Memory B cell (primary cell): ENCODE data around the gene PRKACA.
"Not testable (repeated sequence)": the region's sequence is repeated elsewhere in the genome, so short reads cannot be mapped to it uniquely, and the experiment has no call there.

Source experiments
- ATAC-seq: fragments of 150-1000 bp; cut with Tn5 transposase; 2 replicates; pipeline ENCODE4 v1.10.0; 2021; ENCODE audit warnings: low read depth, mild to moderate bottlenecking, moderate library complexity
- DNase-seq, 2 donors: peaks; one replicate each; pipeline ENCODE4 v3.0.0; 2022; ENCODE audit warnings: low spot score in 2 of 2
- H3K27ac Mint-ChIP-seq: one replicate; pipeline ENCODE4 v1.8.0; 2022; ENCODE audit warnings: mild to moderate bottlenecking, moderate library complexity, mixed read lengths
- H3K27me3 Mint-ChIP-seq: one replicate; pipeline ENCODE4 v1.8.0; 2022; ENCODE audit warnings: mixed read lengths
- H3K36me3 Mint-ChIP-seq: one replicate; pipeline ENCODE4 v1.8.0; 2022; ENCODE audit warnings: mild to moderate bottlenecking, mixed read lengths
- H3K4me1 Mint-ChIP-seq: one replicate; pipeline ENCODE4 v1.8.0; 2022; ENCODE audit warnings: mixed read lengths
- H3K4me3 Mint-ChIP-seq: one replicate; pipeline ENCODE4 v1.8.0; 2022; ENCODE audit warnings: mild to moderate bottlenecking, moderate library complexity, mixed read lengths
- H3K9me3 Mint-ChIP-seq: one replicate; pipeline ENCODE4 v1.8.0; 2022; ENCODE audit warnings: mixed read lengths

Gene PRKACA

GRCh38 chr19:14155371-14155770 lies 37.8 kb upstream of the PRKACA start:
- Mint-ChIP-seq H3K27me3 (peaks cover 2% of the 10 kb centered on the region), H3K4me3 (no peak overlapping the region), H3K36me3 (peaks cover 5% of the 10 kb centered on the region), H3K27ac (no peak overlapping the region), H3K4me1 (no peaks in the 10 kb centered on the region), H3K9me3 (no peaks in the 10 kb centered on the region)
- no peak for ATAC-seq
- no peak for DNase-seq

DNA sequence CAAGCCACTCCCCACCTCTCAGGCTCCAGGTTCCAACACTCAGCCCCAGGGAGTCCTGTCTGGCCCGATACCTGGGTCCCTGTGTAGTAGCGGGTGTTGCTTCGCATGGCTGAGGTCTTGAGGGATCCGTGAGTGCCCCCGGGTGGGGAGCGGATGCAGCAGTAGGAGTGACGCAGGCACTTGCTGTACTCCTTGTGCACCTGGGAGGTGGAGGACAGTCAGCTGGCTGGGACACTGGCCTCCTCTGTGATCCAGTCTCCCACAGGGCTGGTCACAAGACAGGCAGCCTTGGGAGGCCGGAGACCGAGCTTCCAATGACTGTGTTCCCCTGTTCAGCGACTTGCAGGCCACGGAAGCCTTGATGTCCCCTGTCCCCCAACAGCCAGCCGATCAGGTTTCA lies 35.2 kb upstream of the PRKACA start:
- ATAC-seq (no peak), DNase-seq (no peak)
- Mint-ChIP-seq H3K27me3 (no peaks in the 10 kb centered on the region), H3K4me3 (no peak overlapping the region), H3K4me1 (peaks cover 12% of the 10 kb centered on the region), H3K27ac (no peak overlapping the region), H3K9me3 (no peaks in the 10 kb centered on the region), H3K36me3 (peaks cover 5% of the 10 kb centered on the region)

DNA sequence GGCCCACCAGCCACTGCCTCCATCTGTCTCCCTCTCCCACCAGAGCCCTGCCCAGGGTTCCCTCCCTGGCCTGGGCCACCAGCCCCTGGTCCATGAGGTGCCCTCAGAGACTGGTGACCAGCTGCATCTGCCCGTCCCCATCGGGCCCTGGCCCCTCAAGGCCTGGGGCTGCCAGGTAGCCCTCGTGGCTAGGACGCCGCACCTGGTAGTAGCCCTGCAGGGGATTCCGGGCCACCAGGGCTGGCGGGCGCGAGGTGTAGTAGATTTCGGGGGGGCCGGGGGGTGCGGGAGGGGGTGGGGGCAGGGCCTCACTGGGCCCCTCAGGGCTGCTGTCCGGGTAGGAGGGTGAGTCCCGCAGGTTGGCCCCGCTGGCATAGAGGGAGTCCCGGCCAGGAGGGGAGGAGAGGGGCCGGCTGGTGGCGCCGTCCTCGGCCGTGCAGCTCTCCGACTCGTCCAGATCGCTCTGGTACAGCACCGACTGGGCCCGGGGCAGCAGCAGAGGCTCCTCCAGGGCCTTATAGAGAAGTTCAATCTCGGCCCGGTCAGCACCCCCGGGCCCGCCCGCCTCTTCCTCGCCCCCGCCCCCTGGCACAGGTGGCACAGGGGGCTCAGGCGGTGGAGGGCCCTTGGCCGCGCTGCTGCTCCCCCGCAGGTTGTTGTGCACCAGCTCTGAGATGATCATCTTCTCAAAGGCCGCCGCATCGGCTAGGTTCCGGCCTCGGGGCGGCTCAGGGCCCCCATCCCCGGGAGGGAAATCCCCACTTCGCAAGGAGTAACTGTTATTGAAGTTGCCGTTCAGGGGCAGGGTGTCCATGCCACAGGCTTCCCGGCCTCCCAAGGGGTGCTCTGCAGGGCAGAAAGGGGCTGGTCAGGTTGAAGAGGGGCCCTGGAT lies 33.5 kb upstream of the PRKACA start:
- ATAC-seq (no peak), DNase-seq (no peak)
- Mint-ChIP-seq H3K27ac (no peak overlapping the region), H3K9me3 (no peaks in the 10 kb centered on the region), H3K4me3 (no peak overlapping the region), H3K27me3 (no peaks in the 10 kb centered on the region), H3K36me3 (peaks cover 5% of the 10 kb centered on the region), H3K4me1 (peaks cover 13% of the 10 kb centered on the region)

DNA sequence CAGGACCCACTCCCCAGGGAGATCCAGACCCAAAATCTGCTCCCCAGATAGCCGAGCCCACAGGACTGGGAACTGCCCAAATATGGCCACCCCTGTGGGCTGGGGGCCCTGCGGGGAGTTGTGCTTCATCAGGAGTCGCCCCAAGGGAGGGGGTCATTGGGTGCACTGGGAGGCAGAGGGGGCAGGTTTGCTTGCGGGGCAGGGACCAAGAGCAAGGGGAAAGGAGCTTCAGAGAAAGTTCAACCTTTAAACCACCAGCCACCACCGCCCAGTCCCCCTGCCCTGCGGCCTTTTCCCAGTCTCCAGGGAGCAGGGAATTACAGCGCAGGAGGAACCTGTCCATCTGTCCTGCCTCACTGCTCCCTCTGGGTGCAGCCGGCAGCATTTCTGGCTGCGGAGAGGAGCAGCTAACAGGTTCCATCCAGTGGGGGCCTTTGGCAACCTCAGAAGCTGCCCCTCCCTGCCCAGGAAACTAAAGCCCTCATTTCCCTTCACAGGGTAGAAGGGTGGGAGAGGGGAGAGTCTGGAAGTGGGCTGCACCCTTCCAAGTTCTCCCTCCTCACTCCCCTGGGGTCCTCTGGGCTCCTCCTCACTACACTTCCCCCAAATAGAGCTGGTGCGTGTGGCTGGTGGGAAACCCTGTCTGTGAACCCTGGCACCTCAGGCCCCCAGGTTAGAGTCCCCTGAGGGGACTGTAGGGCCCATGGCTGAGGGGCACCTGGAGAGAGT lies 32.6 kb upstream of the PRKACA start:
- Mint-ChIP-seq H3K9me3 (no peaks in the 10 kb centered on the region), H3K36me3 (peaks cover 3% of the 10 kb centered on the region), H3K4me1 (peaks cover 16% of the 10 kb centered on the region), H3K4me3 (no peak overlapping the region), H3K27me3 (no peaks in the 10 kb centered on the region), H3K27ac (no peak overlapping the region)
- no peak for DNase-seq
- ATAC-seq = no peak

DNA sequence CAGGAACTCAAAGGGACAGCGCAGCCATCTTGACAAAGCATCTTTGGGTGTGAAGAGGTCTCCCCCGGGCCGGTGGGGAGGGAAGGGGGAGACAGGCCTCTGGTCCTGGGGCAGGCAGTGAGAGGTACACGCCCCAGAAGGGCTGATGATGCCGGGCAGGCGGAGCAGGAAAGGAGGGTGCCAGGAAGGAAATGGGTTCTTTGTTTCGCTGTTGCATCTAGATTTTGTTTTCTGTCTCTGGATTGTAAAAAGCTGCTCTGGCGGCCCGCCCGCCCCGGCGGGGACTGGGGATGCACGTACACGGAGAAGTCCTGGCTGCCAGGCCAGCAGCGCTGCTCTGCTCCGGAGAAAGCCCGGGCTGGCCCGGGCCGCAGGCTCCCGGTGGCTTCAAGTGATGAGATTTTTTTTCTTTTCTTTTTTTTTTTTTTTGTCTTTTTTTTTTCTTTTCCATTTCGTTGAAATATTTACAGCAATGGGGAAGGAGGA lies 32.0 kb upstream of the PRKACA start:
- DNase-seq (no peak), ATAC-seq (peak; percentile 56)
- Mint-ChIP-seq H3K9me3 (no peaks in the 10 kb centered on the region), H3K4me1 (peaks cover 16% of the 10 kb centered on the region), H3K4me3 (peak overlapping the region; percentile 74), H3K36me3 (peaks cover 3% of the 10 kb centered on the region), H3K27me3 (no peaks in the 10 kb centered on the region), H3K27ac (peak overlapping the region; percentile 54)

GRCh38 chr19:14148751-14149410 lies 31.3 kb upstream of the PRKACA start:
- Mint-ChIP-seq H3K4me1 (peaks cover 16% of the 10 kb centered on the region), H3K27ac (peak overlapping the region; percentile 54), H3K36me3 (peaks cover 3% of the 10 kb centered on the region), H3K27me3 (no peaks in the 10 kb centered on the region), H3K4me3 (peak overlapping the region; percentile 74), H3K9me3 (no peaks in the 10 kb centered on the region)
- DNase-seq = no peak
- ATAC-seq = no peak

- Mint-ChIP-seq H3K27me3 (no peaks in the 10 kb centered on the region), H3K4me3 (no peak overlapping the region), H3K9me3 (no peaks in the 10 kb centered on the region), H3K36me3 (peaks cover 1% of the 10 kb centered on the region), H3K27ac (no peak overlapping the region), H3K4me1 (peaks cover 16% of the 10 kb centered on the region)
- ATAC-seq = peak; percentile 65
- DNase-seq = no peak
Measured at GRCh38 chr19:14147797-14148605, 30.4 kb upstream of the PRKACA start.

DNA sequence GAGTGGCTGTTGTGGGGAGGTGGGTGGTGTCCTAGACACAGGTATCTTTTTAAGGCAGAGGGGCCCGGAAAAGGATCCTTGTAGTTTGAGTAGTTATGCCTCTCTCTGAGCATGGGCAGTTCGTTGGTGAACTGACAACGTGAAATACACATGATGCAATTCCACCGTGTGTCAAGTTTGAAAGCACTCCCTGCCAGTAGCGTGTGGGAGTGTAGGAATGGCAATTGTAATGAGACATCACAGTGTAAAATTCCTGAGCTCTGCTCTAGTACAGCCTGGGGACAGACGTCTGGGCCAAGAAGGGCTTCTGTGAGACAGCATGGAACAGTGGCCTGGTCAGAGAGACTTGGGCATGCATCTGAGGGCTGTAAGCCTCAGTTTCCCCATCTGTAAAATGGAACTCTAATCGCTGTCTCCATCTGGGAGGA lies 29.2 kb upstream of the PRKACA start:
- H3K4me1 Mint-ChIP-seq = peaks cover 19% of the 10 kb centered on the region
- no peak overlapping the region for H3K27ac Mint-ChIP-seq
- no peaks in the 10 kb centered on the region for H3K27me3 Mint-ChIP-seq
- no peaks in the 10 kb centered on the region for H3K9me3 Mint-ChIP-seq
- ATAC-seq (no peak), DNase-seq (no peak)
- H3K36me3 Mint-ChIP-seq = no peaks in the 10 kb centered on the region
- no peak overlapping the region for H3K4me3 Mint-ChIP-seq

- not testable (repeated sequence) for H3K4me3 Mint-ChIP-seq, H3K36me3 Mint-ChIP-seq, ATAC-seq, H3K27ac Mint-ChIP-seq, H3K27me3 Mint-ChIP-seq, DNase-seq, H3K9me3 Mint-ChIP-seq
- H3K4me1 Mint-ChIP-seq = peaks cover 19% of the 10 kb centered on the region
Measured at GRCh38 chr19:14146169-14146568, 28.6 kb upstream of the PRKACA start.

- Mint-ChIP-seq H3K4me3 (no peak overlapping the region), H3K4me1 (peaks cover 19% of the 10 kb centered on the region)
- ATAC-seq = no peak
Measured at GRCh38 chr19:14145381-14145780, 27.8 kb upstream of the PRKACA start.

DNA sequence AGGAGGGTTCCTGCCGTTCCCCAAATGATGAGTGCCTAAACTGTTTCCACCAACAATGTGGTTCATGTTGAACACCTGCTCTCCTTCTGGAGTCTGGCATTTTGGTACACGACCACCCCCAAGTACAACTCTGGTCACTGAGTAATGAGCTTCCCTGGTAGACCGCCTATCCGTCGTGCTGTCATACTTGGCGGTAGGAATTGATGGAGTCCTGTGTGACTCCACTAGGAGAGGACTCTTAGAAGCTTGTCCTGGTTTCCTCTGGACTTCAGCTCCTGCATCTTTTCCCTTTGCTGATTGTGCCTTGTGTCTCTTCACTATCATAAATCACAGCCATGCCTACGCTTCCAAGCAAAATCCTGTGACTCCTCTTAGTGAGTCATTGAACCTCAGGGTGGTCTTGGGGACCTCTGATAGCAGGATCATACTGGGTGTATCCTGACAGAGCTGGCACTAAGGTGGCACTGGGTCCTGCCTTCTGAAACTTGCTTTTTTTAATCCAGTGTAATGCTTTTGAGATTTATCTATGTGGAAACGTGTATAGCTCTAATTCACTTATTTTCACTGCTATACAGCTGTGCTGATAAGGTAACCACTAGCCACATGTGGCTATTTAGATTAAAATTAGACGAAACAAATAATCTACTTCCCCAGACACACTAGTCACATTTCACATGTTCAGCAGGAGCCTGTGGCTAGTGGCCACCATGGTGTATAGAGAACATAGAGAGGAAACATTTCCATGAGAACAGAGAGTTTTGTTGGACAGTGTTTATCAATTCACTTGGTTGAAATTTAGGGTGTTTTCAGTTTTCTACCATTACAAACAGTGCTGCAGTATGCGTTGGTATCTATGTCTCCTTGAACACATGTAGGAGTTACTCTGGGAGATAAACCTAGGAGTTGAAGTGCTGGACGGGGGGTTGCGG lies 25.0 kb upstream of the PRKACA start:
- Mint-ChIP-seq H3K36me3 (peaks cover 8% of the 10 kb centered on the region), H3K9me3 (no peaks in the 10 kb centered on the region), H3K27me3 (no peaks in the 10 kb centered on the region), H3K27ac (no peak overlapping the region), H3K4me1 (peaks cover 12% of the 10 kb centered on the region), H3K4me3 (no peak overlapping the region)
- no peak for DNase-seq
- ATAC-seq = no peak

More at GRCh38 chr19:14145381-14145780, 27.8 kb upstream of the PRKACA start:
- Mint-ChIP-seq H3K36me3 (peaks cover 1% of the 10 kb centered on the region), H3K9me3 (no peaks in the 10 kb centered on the region), H3K27ac (no peak overlapping the region), H3K27me3 (no peaks in the 10 kb centered on the region)
- no peak for DNase-seq

GRCh38 chr19:14141041-14141440 lies 23.5 kb upstream of the PRKACA start:
- H3K9me3 Mint-ChIP-seq = no peaks in the 10 kb centered on the region
- peaks cover 14% of the 10 kb centered on the region for H3K4me1 Mint-ChIP-seq
- DNase-seq = no peak
- no peak overlapping the region for H3K27ac Mint-ChIP-seq
- no peak for ATAC-seq
- H3K36me3 Mint-ChIP-seq = peaks cover 8% of the 10 kb centered on the region
- no peak overlapping the region for H3K4me3 Mint-ChIP-seq
- no peaks in the 10 kb centered on the region for H3K27me3 Mint-ChIP-seq
